GM18498 (cell line): ENCODE data around the gene ZNF483.
"Not testable (repeated sequence)": the region's sequence is repeated elsewhere in the genome, so short reads cannot be mapped to it uniquely, and the experiment has no call there.

Source experiments
- ATAC-seq: cut with Tn5 transposase; IDR thresholded peaks from one replicate; pipeline ENCODE4 v1.9.1; 2021; ENCODE audit warnings: mild to moderate bottlenecking, moderate library complexity; ENCODE audit not compliant: unreplicated experiment

The ZNF483 gene

DNA sequence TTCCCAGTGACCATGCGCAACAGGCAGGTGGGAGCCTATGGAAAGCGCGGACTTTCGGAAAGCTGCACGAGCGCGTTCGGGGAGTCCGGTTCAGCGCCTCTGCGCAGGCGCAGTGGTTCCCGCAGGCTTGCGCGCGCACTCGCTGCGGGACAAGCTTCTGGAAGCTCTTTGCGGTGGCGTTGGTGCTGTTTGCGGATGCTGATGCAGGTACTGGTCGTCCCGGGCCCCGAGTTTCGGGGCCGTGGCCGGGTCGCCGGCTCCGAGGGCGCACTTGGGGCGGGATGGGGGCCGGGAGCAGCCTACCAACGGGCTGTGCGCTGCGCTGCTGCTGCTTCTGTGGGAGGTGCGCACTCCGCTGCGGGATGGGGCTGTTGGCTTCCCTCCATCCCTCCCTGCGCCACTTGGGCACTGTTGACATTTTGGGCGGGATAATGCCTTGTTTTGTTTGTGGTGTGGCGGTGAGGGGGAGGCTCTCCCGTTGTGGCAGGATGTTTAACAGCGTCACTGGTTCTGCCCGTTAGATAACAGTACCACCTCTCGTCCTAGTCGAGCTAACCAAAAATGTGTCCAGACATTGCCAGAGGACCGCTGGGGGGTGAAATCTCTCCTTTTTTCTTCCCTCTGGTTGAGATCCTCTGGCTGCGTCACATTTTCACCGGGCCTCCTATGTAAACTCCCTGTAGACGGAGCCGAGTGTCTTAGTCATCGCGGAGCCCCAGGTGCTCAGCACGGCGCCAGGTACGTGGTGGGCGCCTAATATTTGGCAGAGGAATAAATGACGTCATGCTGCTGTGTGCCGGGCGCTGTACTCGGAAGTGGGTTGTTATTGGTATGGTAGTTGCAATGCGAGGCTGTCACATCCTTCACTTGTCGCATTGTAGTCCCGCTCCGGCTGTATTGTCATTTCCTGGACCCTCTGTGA lies at the start of gene ZNF483:
TSS of gene ZNF483 (plus strand) at position 124 of the 922 bp plus-strand sequence. CDS start 2,217 bp downstream, outside the sequence.
- no peak for ATAC-seq

DNA sequence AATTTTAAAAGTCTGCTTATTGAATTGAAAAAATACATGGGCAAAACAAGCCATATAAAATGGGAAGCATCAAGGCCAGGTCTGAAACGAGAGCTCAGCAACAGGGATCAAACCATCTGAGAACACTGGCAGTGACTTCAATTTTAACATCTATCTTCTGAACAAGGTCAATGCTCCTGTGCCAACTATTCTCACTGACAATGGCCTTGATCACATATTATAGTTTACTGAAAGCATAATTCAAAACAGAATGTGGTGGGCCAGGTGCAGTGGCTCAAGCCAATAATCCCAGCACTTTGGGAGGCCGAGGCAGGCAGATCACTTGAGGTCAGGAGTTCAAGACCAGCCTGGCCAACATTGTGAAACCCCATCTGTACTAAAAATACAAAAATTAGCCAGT lies 49.8 kb upstream of the ZNF483 start:
- ATAC-seq = no peak

GRCh38 chr9:111477677-111478076 lies 47.3 kb upstream of the ZNF483 start:
- ATAC-seq = no peak

- no peak for ATAC-seq
Measured at GRCh38 chr9:111481885-111482636, 42.9 kb upstream of the ZNF483 start.

GRCh38 chr9:111482694-111483438 lies 42.1 kb upstream of the ZNF483 start:
- peak; percentile 67 for ATAC-seq

DNA sequence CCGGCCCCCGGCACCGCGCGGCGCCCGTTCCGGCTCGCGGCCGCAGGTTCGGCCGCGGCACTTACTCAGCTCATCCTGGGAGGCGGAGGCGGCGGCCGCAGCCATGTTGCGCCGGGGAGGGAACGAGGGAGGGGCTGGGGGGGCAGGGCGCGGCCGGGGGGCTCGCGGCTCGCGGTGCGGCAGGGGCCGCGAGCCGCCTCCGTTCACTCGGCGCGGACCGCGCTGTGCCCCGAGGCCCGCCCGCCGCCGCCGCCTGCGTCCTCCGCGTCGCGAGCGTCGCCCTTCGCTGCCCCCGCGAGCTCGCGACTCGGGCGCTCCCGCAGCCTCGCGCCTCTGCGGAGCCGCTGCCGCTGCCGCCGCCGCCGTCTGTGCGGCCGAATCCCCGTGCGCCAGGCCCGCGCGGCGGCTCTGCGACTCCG lies 41.5 kb upstream of the ZNF483 start:
- peak; percentile 47 for ATAC-seq

DNA sequence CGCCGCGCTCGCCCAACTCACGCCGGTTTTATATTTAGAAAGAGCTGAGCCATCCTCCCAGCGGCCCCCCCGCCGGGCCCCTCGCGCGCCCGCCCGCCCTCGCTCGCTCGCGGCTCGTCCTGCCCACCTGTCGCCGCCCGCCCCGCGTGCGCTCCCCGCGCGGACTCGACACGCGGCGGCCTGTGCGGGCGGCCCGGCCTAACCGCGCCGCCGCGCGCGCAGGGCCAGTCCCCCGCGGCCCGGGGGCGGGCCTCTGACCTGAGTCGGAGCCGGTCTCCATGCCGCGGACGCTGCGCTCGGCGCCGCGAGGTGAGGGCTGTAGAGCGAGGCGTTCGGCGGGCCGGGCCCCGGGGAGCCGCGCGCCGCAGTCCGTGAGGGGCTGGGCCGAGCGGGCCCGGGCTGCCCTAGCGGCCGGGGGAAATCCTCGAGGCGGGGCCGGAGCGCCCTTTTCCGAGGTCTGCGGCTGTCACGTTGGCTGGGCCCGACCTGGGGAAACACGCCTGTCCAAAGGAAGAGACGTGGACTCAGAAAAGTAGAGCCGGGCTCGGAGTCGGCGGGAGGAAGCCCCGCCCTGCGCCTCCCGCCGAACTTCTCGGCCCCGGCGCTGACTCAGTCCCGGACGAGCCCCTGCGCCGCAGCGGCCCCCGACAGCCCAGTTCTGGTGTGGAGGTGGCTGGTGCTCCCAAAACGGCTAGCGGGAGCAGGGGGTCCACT lies 41.0 kb upstream of the ZNF483 start, which contains the start of gene ECPAS:
TSS of gene ECPAS (minus strand) at position 526 of the 714 bp plus-strand sequence. CDS start 11,465 bp downstream, outside the sequence.
- peak; percentile 60 for ATAC-seq

DNA sequence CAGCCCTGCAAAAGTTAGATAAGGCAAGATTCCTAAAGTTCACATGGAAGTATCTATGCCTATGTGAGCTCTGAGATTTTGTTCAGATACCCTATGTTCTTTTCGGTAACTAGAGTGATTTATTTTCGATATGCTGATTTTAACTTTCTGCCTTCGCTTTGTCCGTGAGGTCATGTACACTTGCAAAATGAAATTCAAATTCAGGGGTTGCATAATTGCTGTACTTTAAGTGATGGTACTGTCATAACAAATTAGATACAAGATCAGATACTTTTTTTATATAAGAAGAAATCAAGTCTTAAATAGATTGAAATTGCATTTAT lies 40.4 kb upstream of the ZNF483 start:
- no peak for ATAC-seq

- ATAC-seq = not testable (repeated sequence)
Measured at GRCh38 chr9:111497196-111497595, 27.8 kb upstream of the ZNF483 start.

DNA sequence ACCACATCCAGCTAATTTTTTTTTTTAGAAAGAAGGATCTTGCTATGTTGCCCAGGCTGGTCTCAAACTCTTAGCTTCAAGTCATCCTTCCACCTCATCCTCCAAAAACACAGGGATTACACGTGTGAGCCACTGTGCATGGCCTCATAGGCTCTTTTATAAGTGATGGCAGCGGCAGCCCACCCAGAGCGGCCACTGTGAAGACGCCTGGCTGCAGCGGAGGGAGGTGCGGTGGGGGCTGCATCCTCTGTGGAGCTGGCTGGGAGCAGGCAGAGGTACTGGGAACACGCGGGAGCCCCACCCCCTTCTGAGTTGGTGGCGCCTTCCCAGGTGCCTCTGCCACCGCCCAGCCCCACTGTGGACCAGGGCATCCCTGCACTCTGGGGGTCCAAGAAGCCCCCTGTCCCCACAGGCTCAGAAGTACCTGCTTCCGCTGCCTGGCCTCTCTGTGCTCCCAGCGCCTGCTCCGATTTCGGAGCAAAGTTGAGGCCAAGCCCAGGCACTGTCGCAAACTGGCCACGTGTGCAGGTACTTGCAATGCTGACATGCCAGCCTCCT lies 23.9 kb upstream of the ZNF483 start:
- ATAC-seq = no peak

DNA sequence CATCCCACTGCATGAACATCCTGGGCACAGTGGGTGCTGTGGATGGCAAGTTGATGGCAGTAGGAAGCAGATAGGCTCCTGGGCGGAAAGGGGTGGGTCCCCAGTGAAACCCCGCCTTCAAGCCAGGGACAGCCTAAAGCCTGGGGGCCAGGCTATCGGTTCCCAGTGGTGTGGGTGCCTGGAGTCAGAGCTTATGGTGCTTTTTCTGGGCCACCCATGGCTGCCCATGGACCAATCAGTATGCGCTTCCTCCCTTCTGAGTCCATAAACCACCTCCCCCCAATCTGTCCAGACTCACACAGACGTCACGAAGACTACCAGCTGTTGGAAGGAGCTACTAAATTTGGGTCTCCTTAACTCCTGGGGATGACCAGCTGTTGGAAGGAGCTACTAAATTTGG lies 23.3 kb upstream of the ZNF483 start:
- ATAC-seq = no peak

GRCh38 chr9:111502506-111502905 lies 22.5 kb upstream of the ZNF483 start:
- ATAC-seq = no peak

DNA sequence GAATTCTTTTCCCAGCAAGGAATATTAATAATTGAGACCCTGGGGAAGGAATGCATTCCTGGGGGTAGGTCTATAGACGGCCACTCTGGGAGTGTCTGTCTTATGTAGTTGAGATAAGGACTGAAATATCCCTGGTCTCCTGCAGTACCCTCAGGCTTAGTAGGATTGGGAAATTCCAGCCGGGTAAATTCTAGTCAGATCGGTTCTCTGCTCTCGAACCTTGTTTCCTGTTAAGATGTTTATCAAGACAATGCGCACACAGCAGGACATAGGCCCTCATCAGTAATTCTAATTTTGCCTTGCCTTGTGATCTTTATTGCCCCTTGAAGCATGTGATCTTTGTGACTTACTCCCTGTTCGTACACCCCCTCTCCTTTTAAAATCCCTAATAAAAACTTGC lies 13.4 kb upstream of the ZNF483 start:
- ATAC-seq = not testable (repeated sequence)

- no peak for ATAC-seq
Measured at GRCh38 chr9:111514967-111515366, 10.0 kb upstream of the ZNF483 start.

DNA sequence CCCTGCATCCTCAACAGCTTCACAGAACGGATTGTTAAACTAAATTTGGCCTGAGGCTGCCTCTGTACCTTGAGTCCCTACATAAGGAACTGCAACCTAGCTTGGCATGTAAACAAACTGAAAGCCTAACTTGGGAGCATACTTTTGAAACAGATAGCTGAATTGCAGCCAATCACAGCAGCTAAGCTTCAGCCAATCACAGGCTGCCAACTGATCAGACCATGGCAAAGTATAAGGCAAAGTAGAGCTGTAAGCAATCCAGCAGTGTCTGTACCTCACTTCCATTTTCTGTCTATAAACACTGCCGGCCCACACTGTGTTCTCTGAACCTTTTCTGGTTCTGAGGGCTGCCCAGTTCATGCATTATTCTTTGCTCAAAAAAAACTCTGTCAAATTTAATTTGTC lies 8.9 kb upstream of the ZNF483 start:
- no peak for ATAC-seq

- ATAC-seq = no peak
Measured at GRCh38 chr9:111524731-111525055, 286 bp upstream of the ZNF483 start.

- no peak for ATAC-seq
Measured at GRCh38 chr9:111527347-111527746, 2.4 kb downstream of the ZNF483 start.

DNA sequence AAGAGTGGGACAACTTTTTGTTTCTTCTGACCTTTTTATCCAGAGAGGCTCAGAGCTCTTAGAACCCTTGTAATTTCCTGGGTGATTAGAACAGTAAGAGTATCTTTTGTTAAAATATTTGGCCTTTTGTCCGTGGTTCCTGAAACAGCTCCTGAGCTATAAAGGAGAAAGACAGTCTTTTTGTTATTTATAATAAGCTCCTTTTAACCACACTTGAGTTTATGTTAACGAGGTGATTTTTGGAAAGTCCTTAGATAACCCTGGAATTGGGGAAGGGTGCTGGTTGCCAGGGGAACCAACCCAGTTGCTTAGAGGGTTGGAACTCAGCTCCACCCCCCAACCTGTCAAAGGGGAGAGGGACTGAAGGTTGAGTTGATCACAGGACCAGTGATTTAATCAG lies 4.8 kb downstream of the ZNF483 start:
- no peak for ATAC-seq

GRCh38 chr9:111531716-111532115 lies 6.7 kb downstream of the ZNF483 start:
- ATAC-seq = no peak

DNA sequence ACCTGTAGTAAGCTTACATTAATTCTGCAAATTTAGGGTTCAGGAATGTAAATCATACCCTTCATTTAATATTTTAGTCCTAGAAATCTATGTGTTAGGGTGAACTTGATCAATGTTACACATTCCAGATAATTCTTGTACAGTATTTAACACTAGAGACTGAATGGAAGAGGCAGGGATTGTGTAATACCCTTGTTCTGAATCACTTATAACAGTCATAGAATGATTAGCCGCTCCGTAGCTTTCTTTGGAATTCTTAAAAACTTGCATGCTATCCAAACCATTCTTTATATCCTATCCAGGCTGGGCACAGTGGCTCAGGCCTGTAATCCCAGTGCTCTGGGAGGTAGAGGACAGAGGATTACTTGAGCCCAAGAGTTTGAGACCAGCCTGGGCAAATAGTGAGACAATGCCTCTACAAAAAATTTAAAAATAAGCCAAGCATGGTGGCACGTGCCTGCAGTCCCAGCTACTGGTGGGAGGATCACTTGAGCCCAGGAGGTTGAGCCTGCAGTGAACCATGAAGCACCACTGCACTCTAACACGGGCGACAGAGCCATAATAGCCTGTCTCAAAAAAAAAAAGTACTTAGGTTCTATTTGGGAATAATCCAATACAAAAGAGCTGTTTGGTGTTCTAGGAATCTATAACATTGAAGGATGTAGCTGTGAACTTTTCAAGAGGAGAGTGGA lies 8.3 kb downstream of the ZNF483 start:
- ATAC-seq = no peak
